Measurements from ENCODE around the gene LYVE1. TPM values are rescaled to one million over a fixed set of nuclear protein-coding genes. Genes with fewer than 3 reads are reported as not detected.
A peak's percentile ranks its signal among the peaks of the same experiment; 100 is the strongest.

The LYVE1 gene
- total RNA-seq, 1 donor from 2014 or later = not detected

DNA sequence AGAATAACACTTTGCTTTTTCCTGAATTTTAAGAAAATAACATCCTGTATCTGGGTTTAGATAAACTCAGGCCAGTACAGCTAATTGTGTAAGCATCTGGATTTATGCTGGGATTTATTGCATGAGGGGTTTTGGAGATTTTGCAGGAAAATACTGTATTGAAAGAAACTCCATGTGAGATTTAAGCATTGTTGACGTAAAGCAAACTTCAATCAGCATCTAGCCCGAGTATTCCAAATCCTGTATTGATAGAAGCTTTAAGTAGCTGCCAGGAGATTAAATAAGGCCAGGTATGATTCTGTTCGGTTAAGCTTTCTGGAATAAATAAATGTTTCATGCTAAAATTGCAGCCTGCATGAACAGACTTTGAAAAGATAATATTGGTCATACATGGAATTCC lies 36.3 kb upstream of the LYVE1 start:
- no peaks in the 10 kb centered on the region for H3K27me3 Mint-ChIP-seq
- TF ChIP-seq CTCF (IDR thresholded peaks at IDR 0.05) = no peak
- peaks cover 8% of the 10 kb centered on the region for H3K36me3 Mint-ChIP-seq (ENCODE audit: low read depth)
- ChIA-PET POLR2A (interaction anchor here (0.6 to 2.5 kb wide), 4 partner anchors 28 to 149 kb away, joined by 3 to 18 read pairs (median 10); partner anchors contain the start of genes AMPD3 and RNF141), CTCF (interaction anchor here (1.4 kb wide), 1 partner anchor 49 kb away, joined by 3 read pairs; no protein-coding TSS in a partner anchor)
- no peak overlapping the region for H3K4me3 Mint-ChIP-seq
- no peak for ATAC-seq (ENCODE audit: low read depth)
- intact Hi-C loops (cut with micrococcal nuclease) = loop anchor here (5.0 kb wide), 1 partner anchor 53 kb away; no protein-coding TSS in a partner anchor
- no peak for DNase-seq
- peaks cover 93% of the 10 kb centered on the region for H3K4me1 Mint-ChIP-seq
- no peaks in the 10 kb centered on the region for H3K9me3 Mint-ChIP-seq
- H3K27ac Mint-ChIP-seq = peak overlapping the region; percentile 90

DNA sequence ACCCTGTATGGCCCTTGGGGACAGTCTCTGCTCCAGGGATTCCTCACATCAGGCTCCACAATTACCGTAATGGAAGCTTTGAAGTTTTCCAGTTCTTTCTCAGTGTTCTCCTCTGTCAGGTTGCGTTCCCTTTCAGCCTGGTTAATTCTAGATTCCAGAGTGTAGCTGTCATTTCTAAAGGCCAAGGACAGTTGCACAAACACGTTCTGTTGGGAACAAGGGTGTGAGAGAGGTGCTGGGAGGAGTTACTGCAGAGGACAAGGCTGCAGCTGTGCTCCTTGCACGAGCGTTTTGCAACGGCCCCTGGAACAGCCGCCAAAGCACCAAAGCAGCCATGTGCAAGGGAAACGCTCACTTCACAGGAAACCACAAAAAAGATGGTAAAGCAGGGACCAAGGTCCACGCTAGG lies 35.9 kb upstream of the LYVE1 start:
- H3K9me3 Mint-ChIP-seq = no peaks in the 10 kb centered on the region
- CTCF ChIA-PET = interaction anchor here (1.4 kb wide), 1 partner anchor 49 kb away, joined by 3 read pairs; no protein-coding TSS in a partner anchor
- H3K36me3 Mint-ChIP-seq (ENCODE audit: low read depth) = peaks cover 9% of the 10 kb centered on the region
- TF ChIP-seq CTCF (IDR thresholded peaks at IDR 0.05) = no peak
- H3K27ac Mint-ChIP-seq = peak overlapping the region; percentile 90
- H3K4me1 Mint-ChIP-seq = peaks cover 92% of the 10 kb centered on the region
- intact Hi-C loops (cut with micrococcal nuclease) = no loop called here
- no peak for ATAC-seq (ENCODE audit: low read depth)
- POLR2A ChIA-PET = interaction anchor here (0.6 to 2.5 kb wide), 5 partner anchors 9 to 149 kb away, joined by 3 to 18 read pairs (median 6); partner anchors contain the start of genes AMPD3 and RNF141
- no peak overlapping the region for H3K4me3 Mint-ChIP-seq
- no peaks in the 10 kb centered on the region for H3K27me3 Mint-ChIP-seq
- DNase-seq = no peak

DNA sequence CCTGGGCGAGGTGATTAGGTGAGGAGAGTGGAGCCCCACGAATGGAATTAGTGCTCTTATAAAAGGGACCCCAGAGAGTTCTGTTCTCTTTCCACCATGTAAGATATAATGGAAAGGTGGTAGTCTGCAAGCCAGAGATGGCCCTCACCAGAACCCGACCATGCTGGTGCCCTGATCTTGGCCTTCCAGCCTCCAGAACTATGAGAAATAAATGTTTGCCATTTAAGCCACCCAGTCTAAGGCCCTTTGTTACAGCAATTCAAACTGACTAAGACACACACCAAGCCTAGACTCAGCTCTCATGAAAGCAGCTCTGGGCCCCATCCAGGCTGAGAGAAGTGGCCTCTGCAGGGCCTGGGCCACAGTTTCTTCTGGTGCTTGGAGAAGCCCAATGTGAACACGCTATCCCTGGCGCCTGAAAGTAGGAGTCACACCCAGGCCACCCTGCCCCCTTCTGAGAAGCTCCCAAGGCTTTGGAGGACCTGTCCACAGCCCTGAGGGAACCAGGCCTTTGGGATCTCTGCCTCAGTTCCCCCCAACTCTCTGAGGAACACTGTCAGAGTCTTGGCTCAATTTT lies 35.3 kb upstream of the LYVE1 start:
- H3K4me3 Mint-ChIP-seq = no peak overlapping the region
- intact Hi-C loops (cut with micrococcal nuclease) = no loop called here
- ATAC-seq (ENCODE audit: low read depth) (no peak), DNase-seq (no peak)
- POLR2A ChIA-PET = interaction anchor here (0.6 to 0.9 kb wide), 2 partner anchors 10 to 92 kb away, joined by 3 to 6 read pairs; no protein-coding TSS in a partner anchor
- no peak for TF ChIP-seq CTCF (IDR thresholded peaks at IDR 0.05)
- CTCF ChIA-PET = interaction anchor here (1.4 kb wide), 1 partner anchor 50 kb away, joined by 3 read pairs; no protein-coding TSS in a partner anchor
- H3K27ac Mint-ChIP-seq = peak overlapping the region; percentile 41
- H3K36me3 Mint-ChIP-seq (ENCODE audit: low read depth) = peaks cover 9% of the 10 kb centered on the region
- peaks cover 89% of the 10 kb centered on the region for H3K4me1 Mint-ChIP-seq
- no peaks in the 10 kb centered on the region for H3K9me3 Mint-ChIP-seq
- no peaks in the 10 kb centered on the region for H3K27me3 Mint-ChIP-seq

DNA sequence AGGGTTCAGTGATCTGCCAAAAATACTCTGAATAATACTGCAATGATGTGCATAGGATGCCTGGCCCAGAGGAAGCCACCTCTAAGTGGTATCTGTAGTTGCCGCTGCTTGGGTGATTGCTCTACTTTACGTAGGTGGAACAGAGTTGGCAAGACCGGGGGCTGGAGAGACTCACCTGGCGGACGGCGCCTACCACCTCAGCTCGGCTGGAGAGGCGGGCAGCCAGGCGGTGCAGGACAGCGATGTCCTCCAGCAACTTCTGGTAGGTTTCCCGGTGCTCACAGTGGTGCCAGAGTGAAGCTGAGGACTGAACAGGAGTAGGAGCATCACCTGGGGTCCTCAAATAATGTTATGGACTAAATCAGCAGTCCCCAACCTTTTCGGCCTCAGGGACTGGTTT lies 34.5 kb upstream of the LYVE1 start:
- no peak for ATAC-seq (ENCODE audit: low read depth)
- H3K9me3 Mint-ChIP-seq = no peaks in the 10 kb centered on the region
- H3K4me3 Mint-ChIP-seq = no peak overlapping the region
- H3K27ac Mint-ChIP-seq = no peak overlapping the region
- POLR2A ChIA-PET = no interaction called here
- no peak for TF ChIP-seq CTCF (IDR thresholded peaks at IDR 0.05)
- CTCF ChIA-PET = no interaction called here
- DNase-seq = no peak
- H3K36me3 Mint-ChIP-seq (ENCODE audit: low read depth) = peaks cover 10% of the 10 kb centered on the region
- H3K27me3 Mint-ChIP-seq = no peaks in the 10 kb centered on the region
- H3K4me1 Mint-ChIP-seq = peaks cover 89% of the 10 kb centered on the region
- intact Hi-C loops (cut with micrococcal nuclease) = no loop called here

GRCh38 chr11:10602366-10602765 lies 33.9 kb upstream of the LYVE1 start:
- DNase-seq (no peak), ATAC-seq (ENCODE audit: low read depth) (no peak)
- peak overlapping the region; percentile 57 for H3K27ac Mint-ChIP-seq
- TF ChIP-seq CTCF (IDR thresholded peaks at IDR 0.05) = no peak
- ChIA-PET CTCF (no interaction called here), POLR2A (no interaction called here)
- H3K4me3 Mint-ChIP-seq = no peak overlapping the region
- H3K9me3 Mint-ChIP-seq = no peaks in the 10 kb centered on the region
- H3K36me3 Mint-ChIP-seq (ENCODE audit: low read depth) = peaks cover 13% of the 10 kb centered on the region
- H3K27me3 Mint-ChIP-seq = no peaks in the 10 kb centered on the region
- intact Hi-C loops (cut with micrococcal nuclease) = no loop called here
- H3K4me1 Mint-ChIP-seq = peaks cover 88% of the 10 kb centered on the region
